Effector CD8-positive, alpha-beta T cell (primary cell): Measurements from ENCODE around the gene SYK.
"Not testable (repeated sequence)": the region's sequence is repeated elsewhere in the genome, so short reads cannot be mapped to it uniquely, and the experiment has no call there.

Source experiments
- DNase-seq: peaks from one replicate; lab custom pipeline; 2025; lab: John Stamatoyannopoulos, UW
- total RNA-seq, 4 experiments: gene quantifications; one replicate each; lab custom pipeline; 2026; lab: John Stamatoyannopoulos, UW

Gene SYK
- total RNA-seq = 0 to 1.8 (median 0.16) reads per million in 4 experiments

DNA sequence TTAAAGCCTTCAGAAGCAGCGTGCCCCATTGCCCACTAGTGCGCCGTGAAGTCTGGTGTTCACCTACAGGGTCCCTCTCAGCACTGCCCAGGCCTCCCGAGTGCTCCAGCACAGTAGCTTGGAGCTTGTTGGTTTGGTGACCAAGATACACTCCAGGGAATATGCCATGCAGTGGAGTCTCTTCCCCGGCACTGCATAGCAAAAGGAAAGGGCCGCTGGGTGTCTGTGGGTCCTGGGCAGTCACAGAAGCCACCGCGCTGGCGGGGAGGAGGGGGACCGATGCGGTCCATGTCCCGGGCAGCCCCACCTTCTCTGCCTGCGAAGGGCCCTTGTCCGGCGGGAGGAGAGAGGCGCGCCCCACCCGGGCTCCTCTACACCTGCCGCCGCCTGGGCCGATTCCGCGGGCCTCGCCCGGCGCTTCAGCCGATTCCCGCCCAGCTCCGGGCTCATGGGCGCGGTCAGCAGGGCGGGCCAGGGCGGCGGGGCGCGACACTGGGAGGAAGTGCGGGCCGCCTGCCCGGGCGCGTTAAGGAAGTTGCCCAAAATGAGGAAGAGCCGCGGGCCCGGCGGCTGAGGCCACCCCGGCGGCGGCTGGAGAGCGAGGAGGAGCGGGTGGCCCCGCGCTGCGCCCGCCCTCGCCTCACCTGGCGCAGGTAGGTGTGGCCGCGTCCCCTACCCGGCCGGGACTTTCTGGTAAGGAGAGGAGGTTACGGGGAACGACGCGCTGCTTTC, at the start of gene SYK:
SYK (plus strand) TSS at position 579 of the 732 bp plus-strand sequence. CDS start 42,080 bp downstream, outside the sequence.
- DNase-seq = no peak

DNA sequence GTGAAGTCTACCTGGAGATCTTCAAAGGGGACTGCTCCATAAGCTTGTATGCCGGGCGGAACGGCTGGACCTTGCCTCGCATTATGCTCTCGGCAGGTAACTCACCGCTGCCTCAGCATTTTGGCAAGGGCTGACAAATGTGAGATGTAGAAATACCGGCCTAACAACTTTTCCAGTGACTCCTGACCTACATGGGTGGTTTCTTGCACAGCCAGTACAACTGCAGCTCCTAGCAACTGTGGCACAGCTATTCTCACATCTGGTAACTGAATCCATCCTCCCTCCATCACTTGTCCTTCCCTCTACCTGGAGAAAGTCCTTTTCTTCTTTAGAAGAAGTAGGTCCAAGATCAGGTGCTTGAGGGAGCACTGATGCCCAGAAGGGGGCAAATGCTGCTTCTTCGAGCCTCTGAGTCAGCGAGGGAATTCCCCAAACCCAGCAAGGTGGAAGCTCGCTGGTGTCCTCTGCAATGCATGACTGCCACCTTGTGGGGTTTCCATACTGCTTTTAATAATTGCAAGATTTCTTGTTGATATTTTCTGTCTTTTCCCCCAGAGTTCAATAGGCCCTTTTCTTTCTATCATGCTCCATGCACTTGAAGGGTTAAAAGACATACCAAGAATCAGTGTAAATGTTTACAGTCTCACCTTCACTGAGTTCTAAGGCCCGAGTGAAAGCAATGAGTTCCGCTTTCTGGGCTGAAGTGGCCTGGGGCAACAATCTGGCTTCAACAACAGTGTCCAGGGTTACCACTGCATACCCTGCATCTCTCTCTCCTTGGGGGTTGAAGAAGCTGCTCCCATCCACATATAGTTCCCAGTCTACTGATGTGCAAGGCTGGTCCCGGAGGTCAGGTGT, 45.9 kb upstream of the SYK start:
- DNase-seq = peak; percentile 9

- not testable (repeated sequence) for DNase-seq
Observed at GRCh38 chr9:90760577-90760976, 41.0 kb upstream of the SYK start.

DNA sequence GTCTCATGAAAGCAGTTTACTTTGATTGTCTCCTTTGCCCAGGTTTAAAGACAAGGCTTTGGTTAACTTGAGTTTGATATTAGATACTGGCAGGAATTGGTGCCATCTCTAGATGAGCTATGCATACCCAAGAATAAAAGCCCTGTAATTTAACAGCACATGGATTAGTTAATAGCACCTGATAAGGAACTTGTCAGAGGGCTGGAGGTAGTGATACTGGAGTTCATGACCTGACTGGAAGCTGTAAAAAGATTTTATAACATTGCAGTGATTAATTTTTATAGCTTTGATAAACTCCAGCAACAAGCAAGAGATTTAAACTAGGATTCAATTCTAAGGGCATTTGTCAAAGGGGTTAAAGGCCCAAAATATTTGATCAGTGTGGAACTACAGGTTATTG, 34.9 kb upstream of the SYK start:
- no peak for DNase-seq

GRCh38 chr9:90767523-90768100, 34.0 kb upstream of the SYK start:
- no peak for DNase-seq

- no peak for DNase-seq
Observed at GRCh38 chr9:90770182-90770738, 31.4 kb upstream of the SYK start.

DNA sequence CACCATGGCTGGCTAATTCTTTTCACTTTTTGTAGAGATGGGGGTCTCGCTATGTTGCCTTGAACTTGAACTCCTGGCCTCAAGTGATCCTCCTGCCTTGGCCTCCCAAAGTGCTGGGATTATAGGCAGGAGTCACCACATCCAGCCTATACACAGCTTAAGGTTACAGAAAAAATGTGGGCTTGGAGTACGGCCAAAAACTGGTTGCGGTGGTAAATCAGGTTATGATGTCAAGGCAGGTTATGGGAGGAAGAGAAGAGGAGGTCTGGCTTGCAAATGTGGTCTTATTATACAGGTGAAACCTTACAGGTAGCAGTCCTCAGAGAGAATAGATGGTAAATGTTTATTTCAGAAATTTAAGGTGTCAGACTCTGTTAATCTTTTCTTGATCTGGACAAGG, 30.7 kb upstream of the SYK start:
- DNase-seq = no peak

DNA sequence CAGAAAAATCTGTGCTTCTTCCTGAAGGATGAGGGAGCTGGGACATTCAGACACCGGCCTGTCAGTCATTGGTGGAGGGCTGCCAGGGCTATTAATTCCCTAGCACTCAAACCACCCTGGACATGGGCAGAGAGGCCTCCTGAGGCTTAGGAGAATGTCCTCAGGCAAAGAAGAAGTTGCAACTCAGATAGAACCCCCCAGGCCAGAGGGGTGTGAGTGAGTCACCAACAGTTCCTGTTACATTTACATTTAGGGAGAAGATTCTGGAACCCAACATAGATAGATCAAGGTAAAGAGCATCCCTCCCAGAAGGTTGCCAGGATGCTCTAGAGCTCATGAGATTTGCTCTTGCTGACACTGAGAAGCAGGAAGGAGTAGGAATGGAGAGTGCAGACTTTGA, 29.2 kb upstream of the SYK start:
- DNase-seq = no peak

DNA sequence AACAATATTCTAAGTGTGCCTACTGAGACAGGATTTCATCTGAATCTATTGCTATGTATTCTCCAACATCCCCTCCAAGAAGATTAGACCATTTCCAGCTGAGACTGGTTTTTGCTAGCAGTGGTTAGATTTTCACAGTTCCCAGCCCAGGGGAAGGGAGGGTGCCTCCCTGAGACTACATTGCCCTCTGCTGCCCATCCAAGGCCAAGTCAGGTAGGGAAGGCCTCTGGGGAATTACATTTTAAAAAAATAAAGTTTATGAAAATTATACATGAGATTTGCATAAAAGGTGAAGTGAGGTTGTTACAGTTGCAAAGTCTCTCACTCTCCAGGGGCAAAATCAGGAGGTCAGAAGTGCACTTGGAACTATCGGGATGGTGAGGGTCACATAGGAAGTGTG, 28.0 kb upstream of the SYK start:
- DNase-seq = no peak

DNA sequence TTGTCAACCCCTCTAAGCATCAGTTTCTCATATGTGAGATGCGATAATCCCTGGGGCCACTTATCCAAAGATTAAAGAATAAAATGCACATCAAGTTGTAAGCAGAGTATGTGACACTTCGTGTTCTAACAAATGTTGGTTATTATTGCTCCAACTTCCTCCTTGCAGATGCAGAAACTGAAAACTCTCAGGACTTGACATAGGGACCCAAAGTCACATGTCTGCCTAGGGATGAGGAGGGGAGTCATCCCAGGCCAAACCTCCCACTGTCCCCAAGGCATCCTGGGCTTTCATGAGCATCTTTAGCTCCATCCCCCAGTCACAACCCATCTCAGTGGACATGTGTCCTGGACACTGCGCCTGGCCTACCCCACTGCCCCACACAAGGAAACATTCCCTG, 27.5 kb upstream of the SYK start:
- no peak for DNase-seq

DNA sequence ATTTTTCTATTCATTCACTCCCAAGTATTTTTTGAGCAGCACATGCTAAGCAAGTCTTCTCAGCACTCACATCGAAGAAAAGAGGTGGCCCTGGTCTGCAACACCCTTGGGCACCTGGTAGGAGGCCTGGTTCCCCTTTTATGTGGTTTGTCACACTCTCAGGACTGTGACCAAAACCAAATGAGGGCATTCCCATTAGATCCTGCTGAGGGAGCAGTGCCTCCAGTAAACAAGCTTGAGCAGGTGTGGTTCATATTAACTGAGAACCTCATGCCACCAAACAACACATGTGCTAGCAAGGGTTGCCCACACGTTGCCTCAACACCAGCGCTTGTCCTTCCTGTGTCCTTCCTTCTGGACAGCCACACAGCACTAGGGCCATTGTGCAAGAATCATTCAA, 26.9 kb upstream of the SYK start:
- no peak for DNase-seq

DNA sequence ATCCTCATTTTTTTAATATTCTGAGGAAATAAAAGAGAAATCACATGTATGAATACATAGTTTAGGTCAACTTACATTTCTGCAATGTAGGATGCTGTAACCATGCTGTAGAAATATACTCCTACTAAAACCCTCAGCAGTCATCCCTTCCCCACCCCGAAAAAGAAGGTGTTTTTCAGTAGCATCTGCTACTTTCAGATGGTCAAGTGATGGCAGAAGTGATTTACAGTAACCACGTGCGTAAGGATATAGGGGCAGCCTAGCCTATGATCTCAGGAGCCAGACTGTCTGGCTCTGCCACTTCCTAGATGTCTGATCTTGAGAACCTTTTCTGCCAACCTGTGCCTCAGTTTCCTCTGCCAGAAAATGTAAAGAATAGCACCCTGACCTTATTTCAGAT, 26.0 kb upstream of the SYK start:
- DNase-seq = no peak

DNA sequence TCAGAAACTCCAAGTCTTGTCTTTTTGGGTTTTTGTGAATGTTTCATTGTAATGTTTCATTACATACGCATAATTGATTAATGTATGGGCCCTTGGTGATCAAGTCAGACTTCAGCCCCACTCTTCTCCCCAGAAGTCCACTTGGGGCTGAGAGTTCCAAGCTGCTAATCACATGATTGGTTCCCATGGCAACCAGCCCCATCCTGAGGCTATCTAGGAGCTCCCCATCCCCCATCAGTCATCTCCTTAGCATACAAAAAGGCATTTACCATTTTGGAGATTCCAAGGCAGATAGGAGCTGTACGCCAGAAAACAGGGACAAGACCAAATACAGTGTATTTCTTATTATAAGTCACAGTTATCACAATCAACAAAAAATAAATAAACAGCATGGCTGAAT, 22.9 kb upstream of the SYK start:
- no peak for DNase-seq

- no peak for DNase-seq
Observed at GRCh38 chr9:90783552-90783951, 18.1 kb upstream of the SYK start.

GRCh38 chr9:90783964-90784363, 17.7 kb upstream of the SYK start:
- no peak for DNase-seq

DNA sequence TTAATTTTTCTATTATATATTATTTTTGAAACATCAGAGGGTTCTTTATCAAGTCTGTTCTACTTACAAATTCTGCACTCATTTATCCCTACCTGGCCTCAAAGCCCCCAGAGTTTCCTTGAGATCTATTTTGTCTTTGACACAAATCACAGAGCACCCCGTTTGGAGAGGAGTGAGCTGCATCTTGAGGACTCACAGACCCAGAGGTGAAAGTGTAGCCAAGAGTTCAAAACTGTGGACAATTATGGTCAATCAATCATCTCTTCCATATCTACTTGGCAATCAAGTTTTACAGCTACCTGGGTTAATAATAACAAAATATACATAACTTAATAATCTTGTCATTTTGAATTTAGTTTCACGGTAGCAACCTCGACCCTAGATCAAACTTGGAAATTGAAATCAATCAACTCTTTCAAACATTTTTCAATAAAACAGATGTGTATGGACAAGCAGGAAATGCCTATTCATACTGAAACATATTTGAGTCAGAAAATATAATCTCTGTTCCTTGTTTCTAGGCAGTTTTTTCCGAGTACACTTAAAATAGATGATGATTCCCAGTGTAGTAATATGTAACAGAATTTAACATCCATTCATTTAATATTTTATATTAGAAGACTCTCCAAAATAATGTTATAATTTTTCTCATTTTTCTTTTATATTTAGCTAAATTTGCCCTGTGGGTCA, 13.7 kb upstream of the SYK start:
- no peak for DNase-seq

GRCh38 chr9:90788527-90788926, 13.1 kb upstream of the SYK start:
- not testable (repeated sequence) for DNase-seq

DNA sequence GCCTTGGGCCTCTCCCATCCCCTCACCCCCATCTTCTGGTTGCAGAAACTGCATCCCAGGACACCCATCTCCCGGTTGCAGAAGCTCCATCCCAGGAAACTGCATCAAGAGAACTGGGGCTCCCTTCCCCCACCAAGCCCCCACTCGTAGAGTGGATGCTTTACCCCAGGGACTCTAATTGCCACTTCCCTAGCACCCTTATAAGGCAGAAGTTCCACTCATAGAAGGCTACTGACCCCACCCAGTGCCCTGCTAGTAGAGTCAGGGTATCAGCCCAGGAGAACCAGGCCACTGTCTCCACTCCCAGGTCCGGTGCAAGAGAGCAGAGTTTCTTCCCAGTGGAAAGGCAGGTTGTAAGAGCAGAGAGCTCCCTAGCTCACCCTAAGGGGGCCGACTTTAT, 12.2 kb upstream of the SYK start:
- DNase-seq = no peak

GRCh38 chr9:90789862-90790261, 11.8 kb upstream of the SYK start:
- DNase-seq = no peak

DNA sequence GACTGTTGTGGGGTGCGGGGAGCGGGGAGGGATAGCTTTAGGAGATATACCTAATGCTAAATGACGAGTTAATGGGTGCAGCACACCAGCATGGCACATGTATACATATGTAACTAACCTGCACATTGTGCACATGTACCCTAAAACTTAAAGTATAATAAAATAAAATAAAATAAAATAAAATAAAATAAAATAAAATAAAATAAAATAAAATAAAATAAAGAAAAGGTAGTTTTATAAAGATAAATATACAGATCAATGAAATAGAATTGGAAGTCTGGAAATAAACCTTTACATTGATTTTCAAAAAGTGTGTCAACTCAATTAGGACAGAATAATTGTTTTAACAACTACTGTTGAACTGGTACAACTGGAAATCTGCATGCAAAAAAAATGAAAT, 8.6 kb upstream of the SYK start:
- not testable (repeated sequence) for DNase-seq

DNA sequence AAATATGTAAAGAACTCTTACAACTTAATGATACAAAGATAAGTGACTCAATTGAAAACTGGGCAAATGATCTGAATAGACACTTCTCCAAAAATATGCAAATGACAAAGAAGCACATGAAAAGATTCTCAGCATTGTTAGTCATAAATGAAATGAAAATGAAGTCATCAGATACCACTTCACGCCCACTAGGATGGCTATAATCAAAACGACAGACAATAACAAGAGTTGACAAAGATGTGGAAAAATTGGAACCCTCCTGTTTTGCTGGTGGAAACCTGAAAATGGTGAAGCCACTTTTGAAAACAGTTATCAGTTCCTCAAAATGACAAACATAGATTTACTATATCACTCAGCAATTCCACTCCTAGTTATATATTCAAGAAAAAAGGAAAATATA, 7.9 kb upstream of the SYK start:
- no peak for DNase-seq

DNA sequence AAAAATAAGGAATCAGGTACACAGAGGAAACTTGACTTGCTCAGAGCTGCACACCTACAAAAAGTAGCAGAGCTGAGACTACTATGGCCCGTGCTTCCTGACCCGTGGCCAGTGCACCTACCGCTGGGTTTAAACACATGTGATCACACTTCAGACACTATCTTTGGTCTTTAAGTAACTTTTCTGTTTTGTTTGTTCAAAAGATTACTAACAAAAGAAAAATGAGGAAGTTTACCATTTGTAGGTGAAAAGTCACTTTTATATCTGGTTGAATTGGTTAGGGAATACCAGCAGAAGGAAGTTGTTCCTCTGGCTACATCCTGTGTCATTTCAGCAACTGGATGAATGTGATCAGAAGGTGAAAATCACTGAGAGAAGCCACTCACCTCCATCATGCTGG, 6.5 kb upstream of the SYK start:
- DNase-seq = no peak
